Fibroblast of peridontal ligament (primary cell): ENCODE data around the gene NPAS3.
A peak's percentile ranks its signal among the peaks of the same experiment; 100 is the strongest.

ENCODE experiments used
- DNase-seq: peaks from one replicate; pipeline ENCODE4 v3.0.0-alpha.2; 2010; ENCODE audit errors: extremely low read depth

The NPAS3 gene

GRCh38 chr14:33631441-33631840, 692.8 kb downstream of the NPAS3 start:
- no peak for DNase-seq

DNA sequence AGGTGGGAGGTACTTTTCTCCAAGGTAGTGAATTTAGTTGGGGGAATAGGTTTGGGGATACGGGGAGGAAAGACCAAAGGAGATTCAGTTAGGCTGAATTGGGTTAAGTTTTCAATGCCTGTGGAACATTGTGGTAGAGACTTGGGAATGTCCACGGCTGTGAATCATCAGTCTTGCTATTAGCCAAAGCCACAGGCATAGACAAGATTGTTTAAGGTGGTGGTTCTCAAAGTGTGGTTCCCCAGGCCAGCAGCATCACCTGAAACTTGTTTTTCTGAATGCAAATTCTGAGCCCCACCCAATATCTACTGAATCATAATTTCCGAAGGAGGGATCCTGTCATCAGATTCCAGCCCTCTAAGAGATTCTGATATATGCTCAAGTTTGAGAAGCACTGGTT, 696.0 kb downstream of the NPAS3 start:
- DNase-seq: no peak

- no peak for DNase-seq
Measured at GRCh38 chr14:33636716-33637115, 698.0 kb downstream of the NPAS3 start.

- no peak for DNase-seq
Measured at GRCh38 chr14:33642080-33642479, 703.4 kb downstream of the NPAS3 start.

- DNase-seq: peak; percentile 42
Measured at GRCh38 chr14:33642691-33643244, 704.1 kb downstream of the NPAS3 start.

DNA sequence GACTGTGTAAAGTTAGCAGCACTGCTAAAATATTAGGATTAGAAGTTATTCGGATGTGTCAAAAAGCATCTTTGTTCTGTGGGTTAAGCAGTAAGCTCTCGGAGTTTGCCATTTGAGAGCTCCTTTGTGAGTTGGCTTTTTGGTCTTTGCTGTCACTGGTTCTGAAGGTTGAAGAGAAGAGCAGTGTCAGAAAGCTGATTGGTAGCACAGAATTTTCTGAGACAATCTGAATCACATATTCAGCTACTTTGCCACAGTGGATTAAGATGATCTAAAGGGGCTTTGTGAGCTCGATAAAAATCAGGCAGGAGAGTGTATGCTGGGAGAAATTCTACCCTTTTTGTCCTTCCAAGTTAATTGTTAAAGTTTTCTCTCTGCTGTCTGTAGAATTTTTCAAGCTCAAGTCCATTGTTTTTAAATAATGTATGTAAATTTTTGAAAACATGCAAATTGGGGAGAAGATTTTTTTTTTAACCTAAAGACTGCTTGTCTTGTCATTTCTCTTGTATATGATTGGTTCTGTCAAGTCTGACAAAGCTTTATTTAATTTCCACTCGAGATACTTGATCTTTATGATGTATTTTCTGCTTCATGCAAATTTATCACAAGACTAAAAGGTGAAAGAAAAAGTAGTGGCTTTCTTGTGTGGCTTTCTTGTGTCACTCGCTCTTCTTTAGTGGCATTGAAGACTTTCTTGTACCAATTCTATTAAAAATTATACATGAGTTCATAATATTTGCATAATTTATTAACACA, 704.9 kb downstream of the NPAS3 start:
- DNase-seq: no peak

DNA sequence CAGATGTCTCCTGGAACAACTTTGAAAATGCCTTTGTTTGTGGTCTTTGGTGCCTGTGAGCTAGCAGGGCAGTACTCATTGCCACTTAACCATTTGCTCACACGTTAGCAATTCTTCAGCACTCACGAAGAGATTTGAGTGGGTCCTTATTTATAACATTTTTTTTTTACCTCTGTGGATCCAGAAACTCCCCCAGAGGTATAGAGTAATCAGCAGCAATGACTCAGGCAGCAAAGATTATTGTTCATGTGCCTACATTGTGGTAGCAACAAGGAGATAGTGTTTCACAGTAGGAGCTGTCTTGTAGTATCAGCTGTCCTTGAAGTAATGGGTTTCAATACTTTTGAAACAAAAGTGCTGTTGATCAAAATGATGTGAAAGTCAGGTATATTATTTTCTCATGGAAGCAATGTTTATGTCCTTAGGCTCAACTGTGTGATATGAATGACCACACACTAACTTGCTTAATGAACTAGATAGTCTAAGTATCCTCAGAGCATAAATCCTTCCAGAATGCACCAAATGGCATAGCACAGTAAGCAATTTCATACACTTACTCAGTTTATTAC, 708.1 kb downstream of the NPAS3 start:
- DNase-seq: peak; percentile 92

- DNase-seq: peak; percentile 99
Measured at GRCh38 chr14:33647385-33647786, 708.7 kb downstream of the NPAS3 start.

- DNase-seq: no peak
Measured at GRCh38 chr14:33650430-33650829, 711.8 kb downstream of the NPAS3 start.

- no peak for DNase-seq
Measured at GRCh38 chr14:33652566-33653307, 714.1 kb downstream of the NPAS3 start.

GRCh38 chr14:33653308-33653695, 714.6 kb downstream of the NPAS3 start:
- no peak for DNase-seq

DNA sequence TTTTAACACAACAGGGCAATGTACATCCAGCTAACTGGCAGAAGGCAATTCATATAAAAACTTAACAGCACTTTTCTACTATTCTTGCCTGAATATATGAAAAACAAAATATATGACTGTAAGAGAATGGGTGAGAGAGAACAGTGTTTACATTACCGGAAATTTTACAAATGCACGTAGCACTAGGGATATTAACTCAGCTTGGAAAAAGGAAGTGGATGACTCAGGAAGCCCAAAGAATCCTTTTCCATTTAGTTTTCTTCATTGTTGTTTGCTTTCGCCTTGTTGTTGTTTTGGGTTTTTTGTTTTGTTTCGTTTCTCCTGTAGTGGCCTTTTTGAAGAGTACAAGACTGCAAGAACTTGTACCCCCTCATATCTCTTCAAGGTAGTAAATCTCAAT, 716.7 kb downstream of the NPAS3 start:
- no peak for DNase-seq

DNA sequence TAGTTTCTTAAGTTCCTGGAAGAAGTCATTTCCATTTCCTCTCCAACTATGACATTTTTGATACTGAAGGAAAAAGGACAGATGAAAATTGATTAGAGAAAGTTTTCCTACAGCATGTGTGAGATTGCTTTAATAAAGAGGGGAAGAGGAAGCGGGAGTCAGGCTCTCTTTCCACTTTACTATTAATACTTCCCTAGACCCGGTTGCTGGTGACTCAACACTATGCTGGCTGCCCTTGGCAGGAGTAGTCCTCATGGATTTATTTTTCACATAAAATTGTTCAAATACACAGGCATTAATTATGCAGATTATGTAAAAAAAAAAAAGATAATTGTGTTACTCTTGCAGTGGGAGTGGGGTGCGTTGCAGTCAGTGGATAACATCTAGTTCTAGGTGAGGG, 718.8 kb downstream of the NPAS3 start:
- DNase-seq: no peak

DNA sequence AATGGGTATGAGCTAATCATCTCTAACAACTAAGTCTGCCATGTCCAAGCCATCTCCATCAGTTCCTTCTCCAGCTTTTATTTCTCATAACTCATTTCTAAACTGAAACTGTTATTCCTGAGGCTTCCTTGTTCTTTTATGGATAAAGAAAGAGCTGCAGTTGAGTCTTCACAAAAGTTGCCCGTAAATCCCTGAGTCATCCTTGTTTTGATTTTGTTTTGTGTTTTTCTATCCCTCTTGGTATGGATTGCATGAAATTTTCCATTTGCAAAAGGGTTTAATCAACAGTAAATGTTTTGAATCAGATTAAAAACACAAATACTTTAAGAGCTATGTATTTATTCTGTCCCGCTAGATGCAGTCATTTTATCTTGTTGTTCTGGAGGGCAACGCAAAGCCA, 721.6 kb downstream of the NPAS3 start:
- no peak for DNase-seq

DNA sequence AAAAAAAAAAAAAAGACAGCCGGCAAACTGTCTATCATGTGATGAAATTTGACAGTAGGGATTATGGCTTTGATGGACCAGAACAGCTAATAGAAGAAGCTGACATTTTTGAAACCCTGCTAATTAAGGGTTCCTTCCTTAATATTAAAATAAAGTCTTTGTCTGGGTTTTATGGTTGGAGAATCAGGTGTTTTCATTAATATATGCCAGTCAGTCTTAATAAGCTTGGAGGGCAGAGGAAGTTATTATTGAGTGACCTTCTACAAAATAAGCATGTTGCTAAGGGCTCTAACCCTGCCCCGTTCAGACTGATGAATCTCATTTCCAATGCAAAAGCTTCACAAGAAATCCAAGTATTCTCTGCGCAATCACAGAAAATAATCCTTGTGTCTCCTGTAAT, 722.4 kb downstream of the NPAS3 start:
- DNase-seq: no peak

GRCh38 chr14:33668066-33668465, 729.4 kb downstream of the NPAS3 start:
- peak; percentile 66 for DNase-seq

DNA sequence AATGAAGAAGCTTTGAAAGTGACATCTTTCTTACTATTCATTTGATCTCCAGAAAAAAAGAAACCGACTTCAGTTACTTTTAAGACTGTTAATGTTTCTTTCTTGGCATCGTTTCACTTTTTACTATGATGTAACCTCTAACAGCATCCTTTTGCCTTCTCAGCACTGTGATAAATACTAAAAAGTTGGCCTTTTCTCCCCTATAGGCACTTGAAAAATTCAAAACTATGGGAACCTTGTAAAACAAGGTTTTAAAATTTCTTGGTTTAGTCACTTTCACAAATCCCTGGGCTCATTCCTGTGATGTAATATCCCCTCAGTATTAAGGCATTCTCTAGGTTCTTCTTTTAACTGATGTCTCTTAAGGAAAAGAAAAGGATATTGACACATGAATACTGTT, 730.4 kb downstream of the NPAS3 start:
- DNase-seq: peak; percentile 65

DNA sequence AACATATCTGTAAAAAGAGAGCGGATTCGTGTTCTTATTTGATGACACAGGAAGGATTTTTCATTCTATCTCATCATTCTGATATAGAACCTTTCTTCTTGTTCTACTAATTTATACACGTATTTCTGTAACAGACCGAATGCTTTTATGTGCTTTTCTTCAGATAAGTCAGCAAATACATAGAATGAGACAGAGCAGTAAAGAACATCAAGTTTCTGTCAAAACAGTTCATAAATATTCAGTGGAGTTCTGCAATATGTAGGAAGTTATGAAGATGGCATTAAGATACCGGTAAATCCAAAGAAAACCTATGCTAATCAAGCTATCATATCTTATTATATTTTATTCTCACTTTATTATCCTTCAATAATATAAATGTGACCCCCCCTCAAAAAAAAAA, 731.6 kb downstream of the NPAS3 start:
- DNase-seq: no peak

DNA sequence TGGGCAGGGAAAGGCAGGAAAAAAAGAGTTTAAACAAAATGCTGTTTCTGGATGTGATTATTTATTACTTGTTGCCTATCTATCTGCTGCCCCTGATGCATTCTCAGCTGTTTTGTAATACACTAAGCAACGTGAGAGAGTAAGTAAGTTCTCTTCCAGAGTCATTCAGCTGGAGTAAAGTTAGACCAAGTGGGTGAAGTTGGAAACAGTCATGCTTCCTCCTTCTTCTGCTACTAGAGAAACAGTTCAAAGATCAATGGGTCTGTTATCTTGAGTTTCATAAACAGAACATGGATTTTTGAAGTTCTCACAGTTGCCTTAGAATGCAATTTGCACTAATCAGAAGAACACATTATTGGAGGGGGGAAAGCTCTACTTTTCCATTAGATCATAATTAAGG, 732.9 kb downstream of the NPAS3 start:
- DNase-seq: no peak

DNA sequence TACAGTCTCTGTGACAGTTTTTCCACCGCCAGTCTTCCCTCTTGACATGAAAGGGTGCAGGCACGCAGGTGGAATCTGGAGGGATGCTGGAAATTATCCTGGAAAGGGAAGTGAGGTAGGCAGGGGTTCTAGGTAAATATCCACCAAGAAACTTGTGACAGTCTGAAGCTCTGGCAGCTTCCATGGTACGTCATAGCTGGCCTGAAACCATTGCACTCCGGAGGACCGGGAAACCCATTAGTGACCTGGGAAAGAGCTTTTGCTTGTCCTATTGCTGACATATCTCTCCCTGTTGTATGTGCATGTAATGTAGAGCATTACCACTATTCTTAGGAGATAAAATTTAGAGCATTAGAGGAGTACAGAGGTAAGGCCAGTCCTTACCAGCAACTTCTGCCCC, 736.2 kb downstream of the NPAS3 start:
- DNase-seq: no peak

- peak; percentile 72 for DNase-seq
Measured at GRCh38 chr14:33675415-33676130, 736.9 kb downstream of the NPAS3 start.

- DNase-seq: peak; percentile 71
Measured at GRCh38 chr14:33676135-33676566, 737.5 kb downstream of the NPAS3 start.
